Measurements from ENCODE around the gene SCN2B. TPM values are rescaled to one million over a fixed set of nuclear protein-coding genes. Genes with fewer than 3 reads are reported as not detected.

SCN2B gene
- total and polyA plus RNA-seq, 2 experiments from 2014 or later = not detected

- Histone ChIP-seq H3K4me2 (ENCODE audit: unreplicated experiment) (no peak overlapping the region), H3K4me3 (no peak overlapping the region), H3K36me3 (ENCODE audit: low read depth) (no peaks in the 10 kb centered on the region), H4K20me1 (ENCODE audit: insufficient read depth) (no peaks in the 10 kb centered on the region), H3K79me2 (ENCODE audit: insufficient read depth) (no peaks in the 10 kb centered on the region), H2AFZ (no peak overlapping the region), H3F3A (ENCODE audit: insufficient read depth) (no peaks in the 10 kb centered on the region), H3K27ac (no peak overlapping the region), H3K9ac (no peak overlapping the region), H3K27me3 (replicated peaks; ENCODE audit: insufficient read depth) (peaks cover 35% of the 10 kb centered on the region), H3K4me1 (ENCODE audit: insufficient read depth) (no peaks in the 10 kb centered on the region), H3K9me3 (ENCODE audit: low read depth) (no peaks in the 10 kb centered on the region), H3K9me2 (ENCODE audit: insufficient read depth) (no peaks in the 10 kb centered on the region)
- no peak for DNase-seq
- TF ChIP-seq EZH2phosphoT487 (IDR thresholded peaks at IDR 0.05; ENCODE audit: insufficient read depth, low read depth) (no peak), EZH2 (IDR thresholded peaks at IDR 0.05; ENCODE audit: insufficient read depth, poor library complexity, severe bottlenecking) (no peak)
- 59 to 65% methylated on average over 11 of the region's 11 CpGs for WGBS, 2 experiments (ENCODE audit: low coverage in 1 of 2, low lambda C conversion rate in 2 of 2, missing lambda C conversion rate in 2 of 2)
- in situ Hi-C loops (cut with MboI) = no loop called here
Observed at GRCh38 chr11:118216621-118217481, 40.4 kb upstream of the SCN2B start.

DNA sequence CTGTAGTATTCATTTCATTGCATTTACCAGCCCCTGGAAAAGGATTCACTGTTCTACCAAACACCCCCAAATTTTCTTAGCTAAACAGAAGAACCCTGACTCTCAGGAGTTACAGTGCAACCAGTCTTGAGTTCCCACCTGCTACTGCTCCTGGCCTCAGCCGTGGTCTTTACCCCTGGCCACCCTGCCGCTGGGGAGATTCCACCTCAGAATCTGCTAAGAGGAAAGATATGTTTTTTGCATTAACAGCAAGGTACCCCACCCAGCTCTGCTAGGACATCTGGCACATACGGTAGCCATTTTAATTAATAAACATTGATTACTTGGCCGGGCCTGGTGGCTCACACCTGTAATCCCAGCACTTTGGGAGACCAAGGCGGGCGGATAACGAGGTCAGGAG, 39.3 kb upstream of the SCN2B start:
- Histone ChIP-seq H3K9me2 (ENCODE audit: insufficient read depth) (no peaks in the 10 kb centered on the region), H3F3A (ENCODE audit: insufficient read depth) (no peaks in the 10 kb centered on the region), H2AFZ (no peak overlapping the region), H3K79me2 (ENCODE audit: insufficient read depth) (no peaks in the 10 kb centered on the region), H3K4me1 (ENCODE audit: insufficient read depth) (0 out of 2 replicates have a peak, but pooled peaks cover 2% of the 10 kb centered on the region), H3K27ac (no peak overlapping the region), H4K20me1 (ENCODE audit: insufficient read depth) (no peaks in the 10 kb centered on the region), H3K36me3 (ENCODE audit: low read depth) (no peaks in the 10 kb centered on the region), H3K9ac (no peak overlapping the region), H3K27me3 (replicated peaks; ENCODE audit: insufficient read depth) (peaks cover 37% of the 10 kb centered on the region), H3K9me3 (ENCODE audit: low read depth) (no peaks in the 10 kb centered on the region), H3K4me3 (no peak overlapping the region), H3K4me2 (ENCODE audit: unreplicated experiment) (no peak overlapping the region)
- TF ChIP-seq EZH2phosphoT487 (IDR thresholded peaks at IDR 0.05; ENCODE audit: insufficient read depth, low read depth) = no peak
- no peak for TF ChIP-seq EZH2 (IDR thresholded peaks at IDR 0.05; ENCODE audit: insufficient read depth, poor library complexity, severe bottlenecking)
- in situ Hi-C loops (cut with MboI) = no loop called here
- WGBS, 2 experiments (ENCODE audit: low coverage in 1 of 2, low lambda C conversion rate in 2 of 2, missing lambda C conversion rate in 2 of 2) = 59 to 60% methylated on average over 7 of the region's 7 CpGs
- no peak for DNase-seq

GRCh38 chr11:118215262-118215661, 38.8 kb upstream of the SCN2B start:
- H3K27me3 ChIP-seq (replicated peaks; ENCODE audit: insufficient read depth) = peaks cover 37% of the 10 kb centered on the region
- H4K20me1 ChIP-seq (ENCODE audit: insufficient read depth) = no peaks in the 10 kb centered on the region
- H2AFZ ChIP-seq = no peak overlapping the region
- H3K27ac ChIP-seq = no peak overlapping the region
- no peak overlapping the region for H3K9ac ChIP-seq
- 33 to 53% methylated on average over 3 of the region's 3 CpGs for WGBS, 2 experiments (ENCODE audit: low coverage in 1 of 2, low lambda C conversion rate in 2 of 2, missing lambda C conversion rate in 2 of 2)
- H3K9me2 ChIP-seq (ENCODE audit: insufficient read depth) = no peaks in the 10 kb centered on the region
- 0 out of 2 replicates have a peak, but pooled peaks cover 6% of the 10 kb centered on the region for H3K4me1 ChIP-seq (ENCODE audit: insufficient read depth)
- in situ Hi-C loops (cut with MboI) = no loop called here
- H3K4me3 ChIP-seq = no peak overlapping the region
- no peaks in the 10 kb centered on the region for H3K9me3 ChIP-seq (ENCODE audit: low read depth)
- H3K4me2 ChIP-seq (ENCODE audit: unreplicated experiment) = no peak overlapping the region
- no peaks in the 10 kb centered on the region for H3K36me3 ChIP-seq (ENCODE audit: low read depth)
- H3K79me2 ChIP-seq (ENCODE audit: insufficient read depth) = no peaks in the 10 kb centered on the region
- no peaks in the 10 kb centered on the region for H3F3A ChIP-seq (ENCODE audit: insufficient read depth)
- no peak for DNase-seq
- TF ChIP-seq EZH2 (IDR thresholded peaks at IDR 0.05; ENCODE audit: insufficient read depth, poor library complexity, severe bottlenecking) (no peak), EZH2phosphoT487 (IDR thresholded peaks at IDR 0.05; ENCODE audit: insufficient read depth, low read depth) (no peak)

GRCh38 chr11:118214210-118214914, 37.9 kb upstream of the SCN2B start:
- TF ChIP-seq EZH2 (IDR thresholded peaks at IDR 0.05; ENCODE audit: insufficient read depth, poor library complexity, severe bottlenecking) (no peak), EZH2phosphoT487 (IDR thresholded peaks at IDR 0.05; ENCODE audit: insufficient read depth, low read depth) (no peak)
- in situ Hi-C loops (cut with MboI) = no loop called here
- no peaks in the 10 kb centered on the region for H4K20me1 ChIP-seq (ENCODE audit: insufficient read depth)

More at GRCh38 chr11:118214210-118214914, 37.9 kb upstream of the SCN2B start:
- Histone ChIP-seq H3K9me2 (ENCODE audit: insufficient read depth) (no peaks in the 10 kb centered on the region), H2AFZ (no peak overlapping the region), H3F3A (ENCODE audit: insufficient read depth) (no peaks in the 10 kb centered on the region), H3K9ac (no peak overlapping the region), H3K4me1 (ENCODE audit: insufficient read depth) (0 out of 2 replicates have a peak, but pooled peaks cover 6% of the 10 kb centered on the region), H3K79me2 (ENCODE audit: insufficient read depth) (no peaks in the 10 kb centered on the region), H3K4me2 (ENCODE audit: unreplicated experiment) (no peak overlapping the region), H3K27me3 (replicated peaks; ENCODE audit: insufficient read depth) (peaks cover 41% of the 10 kb centered on the region), H3K9me3 (ENCODE audit: low read depth) (no peaks in the 10 kb centered on the region), H3K4me3 (no peak overlapping the region), H3K36me3 (ENCODE audit: low read depth) (no peaks in the 10 kb centered on the region), H3K27ac (no peak overlapping the region)
- 30 to 35% methylated on average over 6 of the region's 6 CpGs for WGBS, 2 experiments (ENCODE audit: low coverage in 1 of 2, low lambda C conversion rate in 2 of 2, missing lambda C conversion rate in 2 of 2)
- DNase-seq = no peak
